HUES64 (cell line): Measurements from ENCODE around the gene DCAF17.

Source experiments
- H3K27ac ChIP-seq: 2 replicates; pipeline ENCODE4 v1.7.0; 2013; ENCODE audit warnings: low read depth, low read length, inconsistent platforms
- H3K27me3 ChIP-seq: 2 replicates; pipeline ENCODE4 v1.6.1; 2013; ENCODE audit warnings: mild to moderate bottlenecking, low read length; ENCODE audit not compliant: insufficient read depth
- H3K36me3 ChIP-seq: 2 replicates; pipeline ENCODE4 v1.6.1; 2013; ENCODE audit warnings: mild to moderate bottlenecking, low read length; ENCODE audit not compliant: insufficient read depth
- H3K4me1 ChIP-seq: 2 replicates; pipeline ENCODE4 v1.6.1; 2013; ENCODE audit warnings: mild to moderate bottlenecking, low read length, moderate library complexity; ENCODE audit not compliant: insufficient read depth
- H3K4me3 ChIP-seq: 2 replicates; pipeline ENCODE4 v1.5.1; 2013; ENCODE audit warnings: mild to moderate bottlenecking, low read length, moderate library complexity
- H3K9ac ChIP-seq: 2 replicates; pipeline ENCODE4 v1.6.1; 2013; ENCODE audit warnings: mild to moderate bottlenecking, low read depth, low read length
- H3K9me3 ChIP-seq: 2 replicates; pipeline ENCODE4 v1.6.1; 2013; ENCODE audit warnings: low read depth, low read length; ENCODE audit not compliant: insufficient read depth
- WGBS: fragments of 150-250, 120-280 bp; methylation state at CpG from one replicate; pipeline ENCODE4 v1.1.7; 2013; ENCODE audit warnings: missing lambda C conversion rate; 5-methylcytosine and 5-hydroxymethylcytosine counted together

DCAF17 gene

GRCh38 chr2:171430516-171431410 lies 3.3 kb upstream of the DCAF17 start:
- Histone ChIP-seq H3K4me1 (peaks cover 22% of the 10 kb centered on the region), H3K9ac (no peak overlapping the region), H3K4me3 (no peak overlapping the region; the same call in 1 of the 2 replicates), H3K36me3 (peaks cover 19% of the 10 kb centered on the region), H3K27ac (no peak overlapping the region), H3K9me3 (peaks cover 26% of the 10 kb centered on the region), H3K27me3 (no peaks in the 10 kb centered on the region)
- WGBS: 94% methylated on average over 7 of the region's 7 CpGs

DNA sequence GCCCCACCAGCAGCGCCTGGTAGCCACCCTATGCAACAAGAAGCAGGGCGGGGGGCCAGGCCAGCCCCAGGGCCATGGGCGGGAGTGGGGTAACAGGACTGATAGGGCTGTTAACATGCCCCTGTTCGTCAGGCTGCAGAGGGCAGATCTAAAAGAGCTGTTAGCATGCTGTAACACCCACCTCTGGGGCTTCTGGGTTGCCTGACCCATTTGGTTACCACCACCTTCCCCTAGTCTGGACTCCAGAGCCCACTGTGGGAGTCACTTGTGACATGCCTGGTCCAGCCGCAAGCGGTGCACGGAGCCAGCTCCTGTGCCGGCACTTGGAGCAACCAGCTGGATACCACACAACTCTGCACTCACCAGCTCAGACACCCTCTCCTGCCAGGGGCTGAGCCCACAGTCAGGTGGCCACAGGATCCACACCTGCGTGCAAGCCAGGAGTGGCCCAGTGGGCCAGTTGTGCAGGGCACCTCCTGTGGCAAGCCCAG lies 2.3 kb upstream of the DCAF17 start:
- Histone ChIP-seq H3K9me3 (peaks cover 25% of the 10 kb centered on the region), H3K9ac (no peak overlapping the region), H3K27ac (no peak overlapping the region; the same call in 1 of the 2 replicates), H3K4me3 (no peak overlapping the region), H3K36me3 (peaks cover 29% of the 10 kb centered on the region), H3K27me3 (no peaks in the 10 kb centered on the region), H3K4me1 (peaks cover 22% of the 10 kb centered on the region)
- WGBS: 92% methylated on average over 9 of the region's 9 CpGs

DNA sequence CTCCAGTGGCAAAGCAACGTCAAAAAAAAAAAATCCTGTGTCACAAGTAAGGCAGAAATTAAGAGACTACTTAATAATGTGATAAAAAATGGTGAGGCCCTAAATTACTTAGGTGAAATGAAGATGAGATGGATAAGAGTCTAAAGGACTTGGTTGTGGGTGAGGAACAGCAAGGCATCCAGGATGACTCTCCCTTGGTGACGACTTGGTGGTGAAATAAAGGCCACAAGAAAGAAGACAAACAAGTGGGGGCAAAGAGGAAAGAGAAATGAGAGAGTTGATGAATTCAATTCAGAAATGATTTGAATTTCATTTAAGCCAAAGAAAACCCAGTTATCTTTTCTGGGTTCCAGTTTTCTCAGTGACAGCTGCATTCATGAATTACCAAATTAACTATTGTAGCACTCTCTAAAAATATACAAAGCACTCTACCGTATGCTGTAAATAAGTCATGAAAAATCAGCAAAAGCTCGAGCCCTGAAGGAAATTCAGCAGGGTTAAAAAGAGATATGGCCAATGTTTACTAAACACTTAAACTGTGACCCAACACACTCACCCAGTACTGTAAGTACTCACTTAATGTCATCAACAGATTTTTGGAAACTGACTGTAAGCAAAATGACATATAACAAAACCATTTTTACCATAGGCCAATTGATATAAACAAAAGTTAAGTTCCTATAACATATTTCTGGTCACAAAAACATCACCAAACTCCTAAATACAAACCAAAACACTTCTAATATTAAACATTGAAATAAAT lies 1.6 kb upstream of the DCAF17 start:
- WGBS: 89% methylated on average over 4 of the region's 4 CpGs

DNA sequence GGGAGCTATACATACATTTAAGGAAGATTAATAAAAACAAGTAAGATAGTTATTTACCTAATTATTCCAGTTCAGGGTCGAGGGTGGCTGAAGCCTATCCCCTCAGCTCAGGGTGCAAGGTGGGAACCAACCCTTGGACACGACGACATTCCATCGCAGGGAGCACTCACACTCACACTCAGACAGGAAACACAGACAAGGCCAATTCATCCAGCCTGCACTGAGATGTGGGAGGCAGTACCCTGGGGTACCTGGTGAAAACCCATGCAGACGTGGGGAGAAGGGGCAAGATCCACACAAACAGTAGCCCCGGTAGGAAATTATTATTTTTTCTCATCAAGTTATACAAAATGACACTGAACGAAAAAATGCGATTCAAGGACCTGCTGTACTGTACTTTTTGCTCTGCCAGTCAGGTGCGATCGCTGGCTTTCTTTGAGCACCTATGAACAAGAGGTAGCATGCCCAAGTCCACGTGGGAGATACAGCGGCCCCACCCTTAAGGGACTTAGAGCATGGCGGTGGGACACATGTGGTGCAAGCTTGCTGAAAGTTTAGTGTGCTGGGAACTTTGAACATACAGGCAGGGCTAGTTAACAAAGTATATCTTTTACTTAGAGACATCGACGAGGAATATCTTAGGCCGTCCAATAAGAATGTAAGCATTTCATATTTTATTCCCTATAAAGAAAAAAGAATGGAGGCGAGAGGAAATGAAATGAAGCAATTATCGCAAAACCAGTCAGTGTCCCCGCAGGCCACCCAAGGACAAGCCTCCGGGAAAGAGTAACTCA lies 860 bp upstream of the DCAF17 start:
- H3K9me3 ChIP-seq: peaks cover 25% of the 10 kb centered on the region
- H3K4me1 ChIP-seq: peaks cover 22% of the 10 kb centered on the region
- H3K27me3 ChIP-seq: no peaks in the 10 kb centered on the region
- peak overlapping the region; percentile 98 for H3K27ac ChIP-seq
- H3K9ac ChIP-seq: peak overlapping the region; percentile 88
- H3K36me3 ChIP-seq: peaks cover 39% of the 10 kb centered on the region
- peak overlapping the region; percentile 70 for H3K4me3 ChIP-seq
- WGBS: 29% methylated on average over 17 of the region's 20 CpGs

More for the DNA sequence above, 1.6 kb upstream of the DCAF17 start:
- Histone ChIP-seq H3K27ac (no peak overlapping the region; the same call in 1 of the 2 replicates), H3K4me1 (peaks cover 22% of the 10 kb centered on the region), H3K27me3 (no peaks in the 10 kb centered on the region), H3K4me3 (peak overlapping the region; percentile 70; the same call in 1 of the 2 replicates), H3K36me3 (peaks cover 34% of the 10 kb centered on the region), H3K9me3 (peaks cover 25% of the 10 kb centered on the region), H3K9ac (no peak overlapping the region; the same call in 1 of the 2 replicates)

DNA sequence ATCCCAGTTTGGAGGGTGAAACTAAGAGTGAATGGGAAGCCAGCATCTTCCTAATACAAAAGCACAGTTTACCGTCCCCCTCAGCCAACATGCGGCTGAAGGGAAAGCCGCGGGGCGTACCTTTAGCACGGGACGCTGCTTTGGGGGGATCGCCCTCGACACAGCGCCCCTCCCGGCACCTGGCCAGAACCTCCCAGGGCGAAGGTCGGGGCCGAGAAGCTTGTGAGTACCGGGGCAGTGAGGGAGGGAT lies 338 bp upstream of the DCAF17 start, which contains the start of gene METTL8:
METTL8 (minus strand) TSS at position 228 of the 250 bp plus-strand sequence. CDS start 41,805 bp downstream, outside the sequence.
- WGBS: under 1% methylated on average over 15 of the region's 15 CpGs
- H3K36me3 ChIP-seq: peaks cover 45% of the 10 kb centered on the region

DNA sequence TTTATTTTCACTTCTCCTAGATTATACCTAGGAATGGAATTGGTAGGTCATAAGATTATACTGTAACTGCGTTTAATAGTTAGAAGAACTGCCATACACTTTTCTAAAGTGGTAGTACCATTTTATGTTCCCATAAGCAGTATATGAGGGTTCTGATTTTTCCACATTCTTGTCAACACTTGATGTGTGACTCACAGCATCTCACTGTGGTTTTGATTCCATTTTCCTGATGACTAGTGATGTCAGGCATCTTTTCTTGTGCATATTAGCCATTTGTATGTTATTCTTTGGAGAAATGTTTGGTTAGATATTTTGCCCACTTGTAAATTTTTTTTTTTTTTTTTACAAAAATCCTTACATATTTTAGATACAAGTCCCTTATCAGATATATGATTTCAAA lies 2.3 kb downstream of the DCAF17 start:
- no peak overlapping the region for H3K27ac ChIP-seq
- H3K27me3 ChIP-seq: no peaks in the 10 kb centered on the region
- H3K9ac ChIP-seq: no peak overlapping the region
- WGBS: no CpG with 5 or more reads among the region's 1 CpG
- H3K36me3 ChIP-seq: peaks cover 67% of the 10 kb centered on the region
- H3K4me3 ChIP-seq: 0 out of 2 replicates have a peak overlapping the region, but pooled peaks have one; percentile 70
- H3K9me3 ChIP-seq: peaks cover 14% of the 10 kb centered on the region
- peaks cover 22% of the 10 kb centered on the region for H3K4me1 ChIP-seq

More for the DNA sequence above, 338 bp upstream of the DCAF17 start, which contains the start of gene METTL8:
- no peaks in the 10 kb centered on the region for H3K27me3 ChIP-seq
- H3K9me3 ChIP-seq: peaks cover 25% of the 10 kb centered on the region
- H3K4me1 ChIP-seq: peaks cover 22% of the 10 kb centered on the region
- peak within 1 kb of the TSS; percentile 98 for H3K27ac ChIP-seq
- peak within 1 kb of the TSS; percentile 70 for H3K4me3 ChIP-seq
- H3K9ac ChIP-seq: peak within 1 kb of the TSS; percentile 92

- Histone ChIP-seq H3K9ac (no peak overlapping the region), H3K4me3 (no peak overlapping the region), H3K36me3 (peaks cover 91% of the 10 kb centered on the region), H3K27ac (no peak overlapping the region), H3K4me1 (no peaks in the 10 kb centered on the region), H3K9me3 (no peaks in the 10 kb centered on the region), H3K27me3 (no peaks in the 10 kb centered on the region)
These were observed 7.4 kb downstream of the DCAF17 start for GRCh38 chr2:171441470-171441869.

DNA sequence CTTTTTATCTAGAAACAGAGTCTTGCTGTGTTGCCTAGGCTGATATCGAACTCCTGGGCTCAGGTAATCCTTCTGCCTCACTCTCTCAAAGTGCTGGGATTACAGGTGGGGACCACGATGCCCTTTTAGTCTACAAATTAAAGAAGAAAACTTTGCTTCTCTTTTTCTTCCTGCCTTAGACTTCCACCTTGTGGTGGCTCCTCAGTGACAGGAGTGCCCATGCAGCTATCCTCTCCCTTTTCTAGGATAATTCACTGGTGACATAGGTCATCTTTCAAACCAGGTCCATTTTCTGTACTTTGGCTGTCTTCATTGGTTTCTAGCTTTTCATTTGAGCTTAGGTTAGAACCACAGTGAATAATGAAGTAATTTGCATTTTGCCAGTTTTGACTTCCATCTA lies 13.6 kb downstream of the DCAF17 start:
- Histone ChIP-seq H3K9me3 (no peaks in the 10 kb centered on the region), H3K27ac (no peak overlapping the region), H3K36me3 (peaks cover 91% of the 10 kb centered on the region), H3K4me3 (no peak overlapping the region), H3K9ac (no peak overlapping the region), H3K4me1 (no peaks in the 10 kb centered on the region), H3K27me3 (no peaks in the 10 kb centered on the region)
- 91% methylated on average over 2 of the region's 2 CpGs for WGBS

DNA sequence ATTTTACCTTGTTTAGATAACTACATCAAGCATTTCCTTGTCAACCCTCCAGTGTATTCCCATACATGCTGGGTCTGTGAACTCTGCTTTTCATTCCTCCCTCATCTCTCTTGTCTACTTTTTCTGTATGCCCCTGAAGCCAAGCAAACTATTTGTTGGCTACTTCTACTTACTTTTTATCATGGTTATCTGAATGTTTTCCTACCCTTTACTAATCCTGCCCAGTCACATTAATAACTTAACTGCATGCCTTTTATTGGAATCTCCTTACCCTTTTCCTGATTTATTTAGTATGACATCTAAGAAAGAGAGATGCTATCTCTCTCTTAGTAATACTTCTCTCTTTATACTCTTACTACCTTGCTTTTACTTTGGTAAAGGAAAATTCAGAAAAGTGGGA lies 17.0 kb downstream of the DCAF17 start:
- Histone ChIP-seq H3K36me3 (peaks cover 86% of the 10 kb centered on the region), H3K27me3 (no peaks in the 10 kb centered on the region), H3K9ac (no peak overlapping the region), H3K4me3 (no peak overlapping the region), H3K27ac (no peak overlapping the region), H3K9me3 (no peaks in the 10 kb centered on the region), H3K4me1 (no peaks in the 10 kb centered on the region)

- Histone ChIP-seq H3K27ac (no peak overlapping the region), H3K4me1 (no peaks in the 10 kb centered on the region), H3K27me3 (no peaks in the 10 kb centered on the region), H3K36me3 (peaks cover 91% of the 10 kb centered on the region), H3K9ac (no peak overlapping the region), H3K9me3 (no peaks in the 10 kb centered on the region), H3K4me3 (no peak overlapping the region)
- WGBS: 94% methylated on average over 4 of the region's 4 CpGs
These were observed 18.7 kb downstream of the DCAF17 start for GRCh38 chr2:171452773-171453172.
